Fibroblast of skin of abdomen (primary cell): ENCODE results near the gene PSMB2.
A peak's percentile ranks its signal among the peaks of the same experiment; 100 is the strongest.

Experiments
- DNase-seq: peaks from one replicate; pipeline ENCODE4 v3.0.0-alpha.2; 2013

The PSMB2 gene

GRCh38 chr1:35556484-35557117 lies 84.7 kb downstream of the PSMB2 start:
- DNase-seq: no peak

DNA sequence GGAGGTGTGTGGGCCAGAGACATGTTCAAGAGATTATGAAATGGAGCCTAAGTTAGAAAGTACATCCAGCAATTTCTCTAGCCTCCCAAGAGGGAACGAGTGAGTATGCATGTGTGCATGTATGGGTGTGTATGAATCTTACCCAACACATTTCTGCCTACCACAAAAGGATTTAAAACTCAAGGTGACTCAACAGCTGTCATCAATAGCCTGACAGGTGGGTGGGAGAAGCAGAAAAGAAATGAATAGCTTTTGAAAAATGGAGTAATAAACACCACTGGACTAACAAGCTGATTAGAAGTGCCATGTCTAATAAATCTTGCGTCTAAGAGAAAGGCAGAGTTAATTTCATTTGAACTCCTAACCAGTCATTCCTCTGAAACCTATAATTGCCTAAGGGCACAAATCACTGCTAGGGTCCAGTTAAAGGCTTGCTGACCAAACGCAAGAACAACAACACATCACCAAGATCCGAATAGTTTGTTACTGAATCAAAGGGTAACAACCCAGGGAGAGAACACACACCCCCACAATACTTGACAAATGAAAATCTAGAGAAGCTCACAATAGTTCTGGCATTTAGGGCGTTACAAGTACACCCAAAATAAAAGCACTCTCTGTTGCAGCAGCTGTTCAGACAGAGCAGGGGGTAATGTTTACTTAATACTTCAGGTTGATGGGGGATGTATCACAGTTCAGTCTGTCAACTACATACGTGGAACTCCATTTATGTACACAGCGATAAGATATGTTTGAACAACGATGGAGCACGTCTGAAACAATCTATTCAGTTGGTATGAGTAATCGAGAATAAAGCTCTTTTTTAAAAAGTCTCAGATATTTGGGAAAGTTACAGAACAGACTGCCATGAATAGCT lies 85.5 kb downstream of the PSMB2 start:
- DNase-seq: peak; percentile 58

DNA sequence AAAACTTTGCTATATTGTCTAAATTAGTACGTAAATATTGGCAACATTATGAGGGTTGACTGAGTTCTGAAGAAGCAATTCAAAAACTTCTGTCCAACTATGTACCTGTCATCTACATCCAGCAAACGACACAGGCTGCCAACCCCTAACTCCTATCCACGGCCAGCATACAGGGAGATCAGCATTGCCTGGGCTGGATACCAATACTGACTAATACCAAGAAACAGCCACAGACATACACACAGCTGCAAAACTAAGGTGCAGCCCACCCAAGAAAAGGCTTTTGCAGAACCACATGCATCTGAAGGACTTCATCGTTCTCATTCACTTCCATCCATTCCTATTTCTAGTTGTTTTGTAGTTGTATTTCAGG lies 86.1 kb downstream of the PSMB2 start:
- DNase-seq: no peak

GRCh38 chr1:35554266-35555211 lies 86.8 kb downstream of the PSMB2 start:
- no peak for DNase-seq

GRCh38 chr1:35553851-35554250 lies 87.5 kb downstream of the PSMB2 start:
- DNase-seq: no peak
